HG03280 (cell line): Measurements from ENCODE around the gene INPP4B.
"Not testable (repeated sequence)": the region's sequence is repeated elsewhere in the genome, so short reads cannot be mapped to it uniquely, and the experiment has no call there.

Experiments used
- ATAC-seq: cut with Tn5 transposase; IDR thresholded peaks from one replicate; pipeline ENCODE4 v1.9.1; 2021; ENCODE audit warnings: mild to moderate bottlenecking, moderate library complexity; ENCODE audit not compliant: unreplicated experiment

INPP4B gene

DNA sequence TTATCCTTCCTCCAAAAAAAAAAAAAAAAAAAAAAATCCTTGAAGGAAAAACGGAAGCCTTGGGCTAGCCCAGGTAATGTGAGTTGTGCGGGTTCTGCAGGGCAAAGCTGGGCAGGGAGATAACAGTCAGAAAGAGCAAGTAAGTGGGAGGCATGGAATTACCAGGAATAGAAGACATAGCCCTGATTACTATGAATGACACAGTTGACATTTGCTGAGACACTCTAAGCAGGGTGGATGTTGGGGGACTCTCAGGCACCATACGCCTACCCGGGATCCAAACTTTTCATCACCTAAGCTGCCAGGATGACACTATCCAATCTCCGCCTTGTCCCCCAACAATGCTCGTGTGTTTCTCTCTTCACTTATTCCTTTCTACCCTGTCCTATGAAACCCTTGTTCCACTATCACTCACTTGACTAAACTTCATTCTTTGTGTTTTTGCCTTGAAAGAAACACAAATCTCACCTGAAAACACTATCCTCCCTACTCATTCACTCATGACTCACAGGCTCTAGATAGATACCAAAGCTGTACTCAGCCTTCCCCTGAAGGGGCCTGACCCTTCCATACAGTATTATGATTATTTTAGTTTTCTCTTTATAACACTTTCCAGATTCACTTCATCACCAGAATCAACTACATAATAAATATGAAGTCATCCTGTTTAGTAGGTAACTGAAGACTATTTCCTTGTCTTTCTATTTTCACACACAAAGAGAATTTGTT, 158.4 kb downstream of the INPP4B start:
- ATAC-seq: no peak

DNA sequence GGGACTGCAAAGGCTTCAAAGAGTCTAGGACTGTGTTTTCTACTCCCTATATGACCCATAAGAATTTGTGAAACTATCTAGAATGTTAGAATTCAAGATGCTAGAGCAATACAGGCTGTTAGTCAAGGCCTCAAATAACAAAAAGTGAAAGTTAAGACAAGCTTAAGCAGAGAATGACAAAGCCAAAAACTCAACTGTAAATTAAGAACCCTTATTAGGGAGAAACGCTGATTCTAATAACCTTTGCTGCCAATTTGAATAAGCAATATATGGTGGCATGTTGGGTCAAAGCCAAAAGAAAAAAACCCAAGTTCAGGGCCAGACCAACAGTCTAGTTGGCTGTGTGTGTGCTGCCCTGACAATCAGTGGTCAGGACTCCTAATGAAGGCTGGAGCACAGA, 160.0 kb downstream of the INPP4B start:
- no peak for ATAC-seq

DNA sequence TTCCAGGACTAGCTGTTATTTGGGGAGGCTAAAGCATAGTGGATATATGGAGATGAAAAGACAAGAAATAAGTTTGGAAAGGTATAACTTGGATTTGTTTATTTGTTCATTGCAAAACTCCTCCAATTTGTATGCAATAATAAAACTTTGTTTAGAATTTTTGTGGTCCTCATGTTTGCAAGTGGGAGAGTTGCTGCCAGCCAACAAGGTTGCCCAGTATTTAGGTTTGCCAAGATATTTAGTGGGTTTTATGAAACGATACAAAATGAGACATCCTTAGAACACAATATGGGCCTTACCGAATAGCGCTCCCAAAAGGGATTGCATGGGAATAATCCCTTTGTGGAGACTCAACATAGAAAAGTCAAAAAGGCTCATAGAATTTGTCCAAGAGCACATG, 162.1 kb downstream of the INPP4B start:
- no peak for ATAC-seq

DNA sequence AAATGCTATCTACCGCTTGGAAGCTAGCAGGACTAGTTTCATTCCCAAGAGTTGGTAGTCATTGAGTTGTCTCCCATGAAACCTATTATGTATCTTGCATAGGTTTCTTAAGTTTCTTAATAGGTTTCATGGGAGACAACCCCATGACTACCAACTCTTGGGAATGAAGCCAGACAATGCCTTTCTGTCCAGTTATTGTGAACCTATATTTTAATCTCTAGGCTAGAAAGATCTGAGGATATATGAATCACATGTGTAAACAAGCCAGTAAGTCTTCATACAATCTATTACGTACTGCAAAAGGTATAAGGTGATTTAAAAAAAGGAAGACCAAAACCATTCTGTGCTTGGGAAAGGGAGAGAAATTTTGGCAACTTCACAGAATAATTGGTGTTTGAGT, 162.6 kb downstream of the INPP4B start:
- no peak for ATAC-seq

DNA sequence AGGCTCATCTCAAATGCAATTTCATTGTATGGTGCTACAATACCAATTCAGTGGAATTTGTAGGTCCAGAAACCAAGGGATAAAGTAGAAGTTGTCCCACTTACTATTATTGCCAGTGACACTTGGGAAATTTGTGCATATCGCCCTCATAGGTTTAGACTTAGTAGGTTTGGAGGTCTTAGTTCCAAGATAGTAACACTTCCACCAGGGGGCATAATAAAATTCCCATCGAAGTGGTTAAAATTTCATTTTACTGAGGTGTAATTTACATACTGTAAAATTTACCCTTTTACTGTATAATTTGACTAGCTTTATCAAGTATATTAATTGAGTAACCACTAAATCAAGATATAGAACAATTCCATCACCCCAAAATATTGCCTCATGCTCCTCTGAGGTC, 174.6 kb downstream of the INPP4B start:
- ATAC-seq: no peak

DNA sequence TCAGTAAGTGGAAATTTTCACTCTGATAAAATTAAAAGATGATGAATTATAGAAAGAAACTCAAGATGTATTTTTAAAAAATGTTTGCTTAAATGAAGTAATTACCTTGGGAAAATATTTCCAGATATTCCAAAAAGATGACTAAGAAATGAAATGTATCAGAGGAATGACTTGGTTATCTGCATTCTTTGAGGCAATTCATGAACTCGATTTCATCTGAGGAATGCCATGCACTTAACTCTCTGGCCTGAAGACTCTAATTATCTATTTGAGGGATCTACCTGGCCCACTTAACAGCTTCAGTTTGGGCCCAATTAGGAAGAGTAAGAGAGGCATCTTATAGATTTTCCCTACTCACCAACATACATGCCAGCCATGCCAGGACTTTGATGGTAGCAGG, 182.3 kb downstream of the INPP4B start:
- ATAC-seq: no peak

DNA sequence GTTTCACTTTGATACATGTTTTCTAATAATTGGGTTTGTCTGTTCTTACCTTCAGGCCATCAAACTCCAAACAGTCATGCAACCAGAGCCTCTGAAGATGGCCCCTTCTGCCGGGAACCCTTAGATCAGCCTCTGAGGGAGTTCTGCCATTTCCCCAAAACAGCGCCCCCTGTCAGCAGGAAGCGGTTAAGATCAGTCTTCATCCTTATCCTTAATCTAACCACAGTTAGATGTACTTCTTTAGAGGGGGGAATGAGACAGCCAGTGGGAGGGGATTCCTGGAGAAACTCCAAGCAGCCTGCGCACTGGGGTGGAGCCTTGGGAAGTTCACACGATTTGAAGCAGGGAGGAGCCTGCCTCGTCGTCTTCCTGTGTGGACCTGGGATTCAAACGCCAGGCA, 185.4 kb downstream of the INPP4B start:
- no peak for ATAC-seq

DNA sequence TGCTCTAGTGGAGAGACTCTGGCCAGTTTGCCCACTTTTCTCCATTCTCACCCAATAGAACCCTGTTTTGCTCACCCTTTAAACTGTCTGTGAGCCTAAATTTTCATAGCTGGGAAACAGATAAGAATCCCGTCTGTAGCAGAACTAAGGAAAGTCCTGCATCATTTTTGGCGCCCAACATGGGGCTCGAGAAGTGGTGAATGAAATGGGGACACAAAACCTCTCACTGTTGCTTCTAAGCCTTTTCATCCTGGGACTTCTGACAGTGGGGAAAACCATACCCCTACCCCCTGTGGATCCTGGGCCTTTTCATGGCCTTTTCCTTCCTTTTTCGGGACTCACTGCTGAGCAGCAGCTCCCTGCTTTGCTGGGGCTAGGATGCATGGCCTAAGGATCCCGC, 189.9 kb downstream of the INPP4B start:
- no peak for ATAC-seq

DNA sequence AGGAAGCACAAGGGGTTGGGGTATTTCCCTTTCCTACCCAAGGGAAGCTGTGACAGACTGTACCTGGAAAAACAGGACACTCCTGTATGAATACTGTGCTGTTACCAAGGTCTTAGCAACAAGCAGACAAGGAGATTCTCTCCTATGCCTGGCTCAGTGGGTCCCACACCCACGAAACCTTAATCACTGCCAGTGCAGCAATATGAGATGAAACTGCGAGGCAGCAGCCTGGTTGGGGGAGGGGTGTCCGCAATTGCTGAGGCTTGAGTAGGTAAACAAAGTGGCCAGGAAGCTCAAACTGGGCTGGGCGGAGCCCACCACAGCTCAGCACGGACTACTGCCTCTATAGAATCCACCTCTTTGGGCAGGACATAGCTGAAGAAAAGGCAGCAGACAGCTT, 197.7 kb downstream of the INPP4B start:
- ATAC-seq: no peak

DNA sequence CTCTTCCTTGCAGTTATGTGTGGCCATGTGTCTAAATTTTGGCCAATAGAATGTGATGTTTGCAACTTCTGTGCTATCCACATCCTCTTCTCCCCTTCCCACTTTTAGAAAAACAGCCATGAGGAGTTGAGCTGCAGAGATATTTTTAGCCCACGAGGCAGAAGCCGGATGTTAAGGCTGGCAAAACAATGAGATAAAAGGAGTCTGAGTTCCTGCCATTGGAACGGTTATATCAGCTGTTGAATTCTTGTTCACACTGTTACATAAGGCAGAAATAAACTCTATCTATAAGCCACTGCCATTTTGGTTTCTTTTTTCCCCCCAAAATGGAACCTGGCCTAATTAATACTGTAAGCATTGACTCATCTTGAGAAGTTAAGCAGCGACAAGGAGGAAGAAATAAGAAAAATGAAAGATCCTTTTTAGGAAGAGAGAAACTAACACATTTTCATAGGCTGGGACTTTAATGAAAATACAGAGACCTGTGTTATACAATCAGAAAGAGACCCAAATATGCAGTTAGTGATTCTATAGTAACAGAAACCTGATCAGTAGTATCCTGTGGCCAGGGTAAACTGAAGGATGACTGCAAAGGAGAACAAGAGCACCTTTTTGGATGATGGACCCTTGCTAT, 200.5 kb downstream of the INPP4B start:
- ATAC-seq: no peak

DNA sequence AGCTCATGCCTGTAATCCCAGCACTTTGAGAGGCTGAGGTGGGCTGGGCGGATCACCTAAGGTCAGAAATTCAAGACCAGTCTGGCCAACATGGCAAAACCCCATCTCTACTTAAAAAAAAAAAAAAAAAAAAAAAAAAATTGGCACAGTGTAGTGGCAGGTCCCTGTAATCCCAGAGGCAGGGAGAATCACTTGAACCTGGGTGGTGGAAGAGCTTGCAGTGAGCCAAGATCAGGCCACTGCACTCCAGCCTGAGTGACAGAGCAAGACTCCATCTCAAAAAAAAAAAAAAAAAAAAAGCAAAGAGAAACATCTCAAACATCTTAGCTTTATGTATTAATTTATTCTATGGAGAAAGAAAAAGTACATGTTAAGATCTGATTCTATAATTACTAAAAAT, 201.5 kb downstream of the INPP4B start:
- ATAC-seq: not testable (repeated sequence)

DNA sequence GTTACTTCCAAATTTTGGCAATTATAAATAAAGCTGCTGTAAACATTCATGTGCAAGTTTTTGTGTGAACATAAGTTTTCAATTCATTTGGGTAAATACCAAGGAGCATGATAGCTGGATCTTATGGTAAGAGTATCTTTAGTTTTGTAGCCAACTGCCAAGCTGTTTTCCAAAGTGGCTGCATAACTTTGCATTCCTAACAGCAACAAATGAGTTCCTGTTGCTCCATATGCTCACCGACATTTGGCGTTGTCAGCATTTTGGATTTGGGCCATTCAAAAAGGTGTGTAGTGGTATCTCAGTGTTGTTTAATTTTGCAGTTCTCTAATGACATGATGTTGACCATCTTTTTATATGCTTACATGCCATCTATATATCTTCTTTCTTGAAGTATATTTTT, 208.5 kb downstream of the INPP4B start:
- no peak for ATAC-seq

DNA sequence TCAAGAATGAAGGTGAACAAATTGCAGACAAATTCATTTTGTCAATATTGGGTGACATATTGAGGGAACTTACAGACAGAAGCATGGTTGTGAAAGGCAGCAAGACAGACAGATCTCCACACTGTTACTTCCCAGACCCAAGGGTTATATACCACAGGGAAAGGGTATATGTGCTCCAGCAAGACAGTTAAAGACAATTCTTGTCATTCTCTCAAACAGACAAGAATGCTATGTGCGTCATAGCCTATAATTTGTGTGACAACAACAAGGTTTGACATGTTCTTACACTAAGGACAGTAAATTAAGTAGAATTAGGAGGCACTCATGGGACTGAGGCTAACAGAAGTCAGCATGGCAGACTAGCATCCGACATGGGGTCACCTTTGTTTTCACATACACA, 214.3 kb downstream of the INPP4B start:
- no peak for ATAC-seq

DNA sequence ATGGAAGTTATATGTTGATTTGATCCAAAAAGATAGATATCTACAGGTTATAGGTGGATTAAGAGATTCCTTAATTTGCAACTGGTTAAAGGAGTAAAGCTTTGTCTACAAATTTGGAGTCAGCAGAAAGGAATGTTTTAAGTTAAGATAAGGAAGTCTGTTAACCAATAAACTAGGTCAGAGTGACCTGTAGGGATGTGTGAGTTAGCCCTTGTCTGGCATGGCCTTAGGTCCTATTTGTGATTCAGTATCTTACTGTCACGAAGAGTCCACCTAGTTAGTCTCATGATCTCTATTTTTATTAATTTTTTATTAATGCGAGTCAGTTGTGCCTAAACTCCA, 230.8 kb downstream of the INPP4B start:
- no peak for ATAC-seq

DNA sequence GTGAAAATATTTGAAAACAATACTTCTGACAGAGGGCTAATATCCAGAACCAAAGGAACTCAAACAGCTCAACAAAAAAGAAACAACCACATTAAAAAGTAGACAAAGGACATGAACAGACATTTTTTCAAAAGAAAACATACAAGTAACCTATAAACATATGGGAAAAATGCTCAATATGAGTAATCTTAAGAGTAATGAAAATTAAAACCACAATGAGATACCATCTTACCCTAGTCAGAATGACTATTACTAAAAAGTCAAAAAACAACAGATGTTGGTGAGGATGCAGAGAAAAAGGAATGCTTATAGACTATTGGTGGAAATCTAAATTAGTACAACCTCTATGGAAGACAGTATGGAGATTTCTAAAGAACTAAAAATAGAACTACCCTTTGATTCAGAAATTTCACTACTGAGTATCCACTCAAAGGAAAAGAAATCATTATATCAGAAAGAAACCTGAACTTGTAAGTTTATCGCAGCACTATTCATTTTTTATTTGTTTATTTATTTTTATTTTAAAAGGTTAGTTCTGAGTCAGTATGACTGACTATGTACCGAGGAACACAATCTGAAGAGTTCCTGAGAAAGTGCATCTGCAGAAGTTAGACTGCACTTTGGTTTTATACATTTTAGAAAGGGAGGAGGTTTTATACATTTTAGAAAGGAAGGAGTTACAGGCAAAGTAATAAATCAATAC, 231.3 kb downstream of the INPP4B start:
- no peak for ATAC-seq

DNA sequence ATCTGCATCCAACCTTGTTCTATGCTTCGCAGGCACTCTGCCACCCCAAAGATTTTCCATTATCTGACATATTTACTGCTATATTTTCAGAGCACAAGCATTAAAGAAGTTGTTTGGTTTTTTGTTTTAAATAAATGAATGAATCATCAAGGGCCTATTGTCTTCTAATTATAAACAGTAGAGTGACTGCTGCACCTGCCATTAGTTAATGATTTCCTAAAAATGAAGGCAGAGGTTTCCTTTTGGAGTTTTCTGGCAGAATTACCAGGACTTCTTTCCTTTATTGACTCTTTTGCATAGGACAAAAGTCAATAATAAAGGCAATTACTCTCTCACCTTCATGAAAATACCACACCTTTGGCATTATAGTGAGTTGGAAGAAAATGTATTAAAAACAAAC, 238.1 kb downstream of the INPP4B start:
- no peak for ATAC-seq

DNA sequence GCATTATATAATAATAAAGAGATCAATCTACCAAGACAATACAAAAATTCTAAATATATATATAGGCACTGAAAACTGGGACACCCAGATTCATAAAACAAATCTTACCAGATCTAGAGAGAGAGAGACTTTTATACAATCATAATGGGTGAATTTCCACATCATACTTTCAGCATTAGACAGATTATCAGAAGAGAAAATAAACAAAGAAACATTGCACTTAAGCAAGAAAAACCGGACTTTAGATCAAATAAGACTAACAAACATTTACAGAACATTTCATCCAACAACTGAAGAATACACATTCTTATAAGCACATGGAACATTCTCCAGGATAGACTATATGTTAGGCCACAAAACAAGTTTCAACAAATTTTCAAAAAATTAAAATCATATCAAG, 245.1 kb downstream of the INPP4B start:
- no peak for ATAC-seq

DNA sequence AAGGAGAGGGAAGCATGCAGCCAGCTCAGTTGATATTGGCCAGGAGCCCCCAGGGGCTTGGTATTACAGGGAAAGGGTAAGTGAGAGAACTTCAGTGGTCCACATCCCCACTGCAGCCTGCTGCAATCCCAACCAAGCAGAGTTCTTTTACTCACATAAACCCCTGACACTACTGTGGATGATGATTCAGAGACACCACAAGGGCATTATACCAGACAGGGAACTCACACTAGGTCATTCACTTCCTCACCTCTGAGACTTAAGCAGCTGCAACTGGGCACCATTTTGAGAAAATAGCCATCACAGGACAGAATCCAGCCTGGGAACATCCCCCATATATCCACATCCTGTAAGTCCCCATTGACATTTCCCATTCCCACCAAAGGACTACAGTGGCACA, 248.0 kb downstream of the INPP4B start:
- ATAC-seq: no peak

DNA sequence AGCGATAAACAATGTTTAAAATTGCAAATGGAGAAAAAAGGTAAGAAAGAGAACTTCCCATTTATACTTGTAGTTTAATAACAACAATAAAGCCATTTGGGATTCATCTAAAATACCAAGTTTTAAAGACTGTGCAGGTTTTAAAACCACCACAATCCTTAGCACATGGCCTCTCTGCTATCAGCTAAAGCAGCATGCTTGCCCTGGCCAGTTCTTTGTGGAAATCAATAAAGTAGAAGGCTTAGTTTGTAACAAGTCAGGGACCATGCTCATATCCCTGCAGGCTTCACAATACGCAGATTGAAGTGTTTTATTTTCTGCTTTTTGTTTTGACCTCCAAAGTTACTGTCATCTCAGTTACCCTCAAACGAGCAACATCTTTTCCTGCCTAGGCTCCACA, 249.5 kb downstream of the INPP4B start:
- ATAC-seq: no peak

DNA sequence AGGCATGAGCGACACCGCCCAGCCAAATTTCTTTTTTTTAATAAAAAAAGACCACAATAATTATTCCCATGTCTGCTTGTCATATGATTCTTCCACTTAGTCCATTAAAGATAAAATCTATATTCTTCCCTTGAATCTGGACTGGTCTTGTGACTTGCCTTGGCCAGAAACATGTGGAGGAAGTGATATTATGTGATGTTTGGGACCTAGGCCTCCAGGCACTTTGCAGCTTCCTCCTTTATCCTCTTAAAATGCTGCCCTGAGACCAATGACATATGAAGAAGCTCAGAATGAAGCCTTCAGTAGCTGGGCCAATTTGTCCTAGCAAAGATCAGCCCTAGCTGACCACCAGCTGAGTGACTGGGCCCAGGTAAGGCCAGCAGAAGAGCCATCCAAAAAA, 250.0 kb downstream of the INPP4B start:
- ATAC-seq: no peak

DNA sequence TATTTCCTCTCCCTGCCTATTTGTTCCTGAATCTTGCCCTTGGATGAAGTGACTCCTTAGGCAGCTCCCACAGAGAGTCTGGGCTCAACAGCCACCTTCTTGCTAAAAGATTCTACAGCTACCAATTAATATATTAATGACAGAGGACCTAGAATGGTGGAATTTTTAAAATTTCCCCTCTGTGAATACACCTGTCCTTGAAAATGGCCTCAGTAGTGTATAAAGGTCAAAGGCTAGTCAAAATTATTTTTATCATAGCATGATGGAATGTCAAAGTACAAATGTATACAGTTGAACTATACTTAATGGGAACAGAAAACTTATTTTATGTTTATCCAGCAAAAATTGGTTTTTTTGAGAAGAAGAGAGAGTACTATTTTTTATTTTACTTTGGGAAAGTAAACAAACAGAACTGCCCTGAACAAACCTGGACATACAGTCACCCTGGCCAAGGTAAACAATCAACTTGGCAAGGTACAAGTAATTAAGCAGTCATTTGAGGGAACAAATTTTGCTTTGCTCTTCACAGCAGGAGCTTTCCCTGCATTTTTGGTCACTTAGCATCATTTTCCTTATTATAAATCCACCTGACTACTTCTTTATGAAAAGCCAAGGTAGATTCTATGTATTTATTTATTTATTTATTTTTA, 250.8 kb downstream of the INPP4B start:
- ATAC-seq: no peak

DNA sequence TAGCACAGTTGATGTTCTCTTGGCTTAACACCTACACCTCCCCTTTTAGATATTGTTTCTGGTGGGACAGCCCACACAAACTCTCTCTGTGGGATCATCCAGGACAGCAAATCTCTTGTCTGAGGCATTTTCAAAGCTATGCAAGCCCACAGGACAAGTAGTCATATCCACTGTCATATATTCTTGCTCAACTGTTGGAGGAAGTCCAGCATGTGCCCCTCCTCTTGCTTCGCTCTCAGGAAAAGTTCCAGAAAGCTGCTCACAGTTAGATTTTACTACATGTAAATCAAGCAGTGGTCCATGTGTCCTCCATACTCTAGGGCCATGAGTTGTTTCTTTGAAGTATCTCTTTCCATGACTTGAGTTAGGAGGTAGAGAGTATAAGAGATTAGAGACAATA, 260.7 kb downstream of the INPP4B start:
- no peak for ATAC-seq
